Activated naive CD8-positive, alpha-beta T cell treated with anti-CD3 and anti-CD28 coated beads, Interleukin-2, amount 10 ng/mL, durations not matched to agents 7 days and 5 days (primary cell): ENCODE measurements around the gene CREM. TPM values are rescaled to one million over a fixed set of nuclear protein-coding genes. Genes with fewer than 3 reads are reported as not detected.
"Not testable (repeated sequence)": the region's sequence is repeated elsewhere in the genome, so short reads cannot be mapped to it uniquely, and the experiment has no call there.

Source experiments
- ATAC-seq: fragments of 150-1000 bp; cut with Tn5 transposase; one replicate; pipeline ENCODE4 v1.10.0; 2021; ENCODE audit warnings: low read depth, moderate library complexity
- POLR2A ChIA-PET: fragments of 350-600 bp; sonication (Branson Sonifier 250); formaldehyde crosslinking; loops from one replicate; lab custom pipeline; 2021; ENCODE audit warnings: antibody characterized with exemption; lab: Charles Lee
- DNase-seq: peaks from one replicate; pipeline ENCODE4 v3.0.0; 2021
- H3K27ac Mint-ChIP-seq: one replicate; pipeline ENCODE4 v1.8.0; 2022; ENCODE audit warnings: mild to moderate bottlenecking, mixed read lengths
- H3K27me3 Mint-ChIP-seq: one replicate; pipeline ENCODE4 v1.8.0; 2022; ENCODE audit warnings: mild to moderate bottlenecking, moderate library complexity, mixed read lengths
- H3K36me3 Mint-ChIP-seq: one replicate; pipeline ENCODE4 v1.8.0; 2021; ENCODE audit warnings: mild to moderate bottlenecking, mixed read lengths
- H3K4me1 Mint-ChIP-seq: one replicate; pipeline ENCODE4 v1.8.0; 2021; ENCODE audit warnings: mixed read lengths
- H3K4me3 Mint-ChIP-seq: one replicate; pipeline ENCODE4 v1.8.0; 2022; ENCODE audit warnings: mild to moderate bottlenecking, moderate library complexity, mixed read lengths
- H3K9me3 Mint-ChIP-seq: one replicate; pipeline ENCODE4 v1.8.0; 2021; ENCODE audit warnings: mixed read lengths
- total RNA-seq, 2 experiments: library from RNA; stranded (reverse); gene quantifications; one replicate each; pipeline ENCODE4 v1.2.3, GENCODE V29; 2021

The CREM gene
- total RNA-seq, 2 experiments from 2014 or later: 78.6 to 86.5 TPM

DNA sequence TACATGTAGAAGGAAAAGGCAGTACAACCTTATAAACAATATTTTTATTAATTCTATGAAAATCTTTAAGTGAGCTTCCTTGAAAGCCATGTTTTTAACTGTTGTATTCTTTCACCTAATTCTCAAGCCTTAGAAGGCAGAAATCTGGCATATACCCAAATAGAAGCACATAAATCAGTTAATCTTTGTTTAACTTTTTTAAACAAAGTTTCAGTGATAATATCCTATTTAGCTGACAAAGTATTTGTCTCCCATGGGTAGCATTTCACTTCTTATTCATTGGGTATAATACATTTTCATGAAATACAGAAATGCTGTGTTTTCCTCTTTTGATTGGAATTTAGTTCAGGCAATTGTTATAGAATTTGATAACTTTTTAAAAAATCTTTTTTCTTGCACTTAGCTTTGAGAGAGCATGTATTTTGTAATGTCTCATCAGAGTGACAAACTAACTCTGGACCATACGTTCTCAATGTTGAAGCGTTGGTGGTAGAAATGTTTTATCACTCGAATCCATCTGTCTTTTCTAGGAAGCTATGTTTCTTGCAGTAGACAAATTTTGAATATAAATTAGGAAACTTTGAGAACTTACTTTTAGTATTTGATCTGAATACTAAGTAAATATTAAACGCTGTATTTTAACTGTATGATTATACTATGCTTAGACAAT is 78.1 kb downstream of the CREM start:
- H3K27me3 Mint-ChIP-seq: no peaks in the 10 kb centered on the region

DNA sequence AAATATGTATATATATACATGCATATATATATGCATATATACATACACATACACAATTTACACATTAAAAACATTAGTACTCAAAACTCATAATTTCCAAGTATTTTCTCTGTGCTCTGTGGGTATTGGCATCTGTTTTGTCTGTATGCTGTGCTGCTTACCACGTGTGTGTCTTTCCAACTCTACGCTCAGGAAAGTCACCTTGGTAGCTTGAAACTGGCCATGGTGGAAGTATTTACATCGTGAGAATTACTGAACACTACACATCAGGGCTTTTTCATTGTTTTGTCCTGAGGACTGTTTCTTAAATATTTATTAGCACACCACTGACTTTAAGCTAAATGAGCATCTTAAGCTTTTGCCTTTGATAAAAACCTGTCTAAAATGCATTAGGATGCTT is 79.6 kb downstream of the CREM start:
- ATAC-seq (no peak), DNase-seq (no peak)
- H3K4me3 Mint-ChIP-seq: no peak overlapping the region
- POLR2A ChIA-PET: interaction anchor here (0.9 to 7.4 kb wide), 3 partner anchors 10 to 80 kb away, joined by 5 to 99 read pairs (median 9); partner anchors contain the start of gene CREM
- peaks cover 43% of the 10 kb centered on the region for H3K36me3 Mint-ChIP-seq
- no peaks in the 10 kb centered on the region for H3K9me3 Mint-ChIP-seq
- H3K27ac Mint-ChIP-seq: peak overlapping the region; percentile 2
- peaks cover 67% of the 10 kb centered on the region for H3K4me1 Mint-ChIP-seq
- H3K27me3 Mint-ChIP-seq: no peaks in the 10 kb centered on the region

More for the DNA sequence above, 78.1 kb downstream of the CREM start:
- ATAC-seq (no peak), DNase-seq (no peak)
- Mint-ChIP-seq H3K9me3 (no peaks in the 10 kb centered on the region), H3K36me3 (peaks cover 35% of the 10 kb centered on the region), H3K27ac (peak overlapping the region; percentile 45), H3K4me3 (no peak overlapping the region), H3K4me1 (peaks cover 63% of the 10 kb centered on the region)
- POLR2A ChIA-PET: interaction anchor here (0.7 to 7.4 kb wide), 6 partner anchors 8 to 85 kb away, joined by 3 to 99 read pairs (median 5); partner anchors contain the start of gene CREM

DNA sequence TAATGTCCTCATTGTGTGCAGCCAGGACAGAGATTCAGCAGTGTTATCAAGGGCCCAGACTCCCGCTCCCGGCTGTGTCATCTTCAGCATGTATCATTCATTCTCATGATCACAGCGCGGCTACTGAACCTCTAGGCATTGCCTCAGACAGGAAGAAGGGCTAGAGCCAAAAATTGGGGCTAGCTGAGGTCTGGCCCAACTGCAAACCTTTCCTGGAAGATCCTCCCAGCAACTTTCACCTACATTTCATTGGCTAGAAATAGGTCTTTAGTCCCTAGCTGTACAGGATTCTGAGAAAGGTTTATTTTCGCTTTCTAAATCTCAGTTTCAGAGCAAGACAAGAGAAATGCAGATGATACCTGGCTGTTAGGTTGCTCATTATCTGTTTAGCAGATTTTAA is 81.9 kb downstream of the CREM start:
- Mint-ChIP-seq H3K27ac (peak overlapping the region; percentile 94), H3K4me3 (peak overlapping the region; percentile 81), H3K36me3 (peaks cover 47% of the 10 kb centered on the region), H3K27me3 (no peaks in the 10 kb centered on the region), H3K4me1 (peaks cover 56% of the 10 kb centered on the region), H3K9me3 (no peaks in the 10 kb centered on the region)
- ATAC-seq: peak; percentile 94
- peak; percentile 60 for DNase-seq
- POLR2A ChIA-PET: interaction anchor here (1.1 to 11.4 kb wide), 6 partner anchors 9 to 79 kb away, joined by 3 to 155 read pairs (median 11); partner anchors contain the start of gene CREM

DNA sequence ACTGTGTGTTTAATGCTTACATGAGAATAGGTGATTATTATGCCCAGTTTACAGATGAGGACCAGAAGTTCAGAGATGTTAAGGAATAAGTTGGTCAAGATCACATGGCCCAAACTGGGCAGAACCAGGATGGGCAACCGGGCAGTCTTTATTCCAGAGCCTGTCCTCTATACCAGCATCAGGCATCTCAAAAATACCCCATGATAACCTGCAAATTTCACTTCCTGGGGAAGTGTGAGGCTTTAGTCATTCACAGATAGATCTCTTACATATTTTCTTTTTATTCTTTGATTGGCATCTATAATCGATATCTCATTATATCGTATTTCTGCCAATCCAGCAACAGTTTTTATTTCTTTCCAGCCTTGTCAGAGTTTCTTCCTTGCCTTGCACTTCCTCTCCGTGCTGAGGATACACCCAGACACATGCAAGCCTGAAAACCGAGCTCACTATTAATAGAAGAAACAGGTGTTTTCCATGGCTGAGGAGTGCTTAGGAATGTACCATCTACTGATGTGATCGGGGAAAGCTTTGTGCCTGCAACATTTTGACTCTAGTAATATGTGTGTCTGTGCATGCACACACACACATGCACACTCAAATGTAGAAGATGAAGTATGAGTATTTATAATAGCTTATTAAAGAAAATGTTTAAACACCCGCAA is 82.4 kb downstream of the CREM start:
- Mint-ChIP-seq H3K27ac (peak overlapping the region; percentile 94), H3K36me3 (peaks cover 45% of the 10 kb centered on the region), H3K9me3 (no peaks in the 10 kb centered on the region), H3K4me1 (peaks cover 54% of the 10 kb centered on the region), H3K4me3 (peak overlapping the region; percentile 81), H3K27me3 (no peaks in the 10 kb centered on the region)
- DNase-seq: no peak
- peak; percentile 7 for ATAC-seq
- POLR2A ChIA-PET: interaction anchor here (0.7 to 11.4 kb wide), 7 partner anchors 8 to 119 kb away, joined by 3 to 155 read pairs (median 10); partner anchors contain the start of gene CREM

DNA sequence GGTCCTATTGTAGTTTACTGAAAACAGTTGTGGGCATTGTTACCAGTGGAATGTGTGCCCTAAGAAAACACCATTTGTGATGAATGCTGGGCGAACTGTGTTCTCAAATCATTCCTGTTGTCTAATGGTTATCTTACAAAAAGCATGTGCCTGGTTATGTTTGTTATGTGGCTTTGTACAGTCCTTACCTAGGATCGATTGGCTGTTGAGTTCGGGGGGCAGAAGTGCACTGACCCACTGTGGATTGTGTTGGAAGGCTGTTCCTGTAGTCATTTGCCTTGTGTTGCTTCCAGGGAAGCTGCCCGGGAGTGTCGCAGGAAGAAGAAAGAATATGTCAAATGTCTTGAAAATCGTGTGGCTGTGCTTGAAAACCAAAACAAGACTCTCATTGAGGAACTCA is 84.3 kb downstream of the CREM start:
- POLR2A ChIA-PET: interaction anchor here (1.0 to 11.4 kb wide), 3 partner anchors 14 to 81 kb away, joined by 3 to 155 read pairs (median 5); partner anchors contain the start of gene CREM
- H3K27me3 Mint-ChIP-seq: no peaks in the 10 kb centered on the region
- no peaks in the 10 kb centered on the region for H3K9me3 Mint-ChIP-seq
- H3K4me1 Mint-ChIP-seq: peaks cover 46% of the 10 kb centered on the region
- DNase-seq: no peak
- no peak overlapping the region for H3K4me3 Mint-ChIP-seq
- peaks cover 41% of the 10 kb centered on the region for H3K36me3 Mint-ChIP-seq
- ATAC-seq: no peak
- H3K27ac Mint-ChIP-seq: peak overlapping the region; percentile 49

DNA sequence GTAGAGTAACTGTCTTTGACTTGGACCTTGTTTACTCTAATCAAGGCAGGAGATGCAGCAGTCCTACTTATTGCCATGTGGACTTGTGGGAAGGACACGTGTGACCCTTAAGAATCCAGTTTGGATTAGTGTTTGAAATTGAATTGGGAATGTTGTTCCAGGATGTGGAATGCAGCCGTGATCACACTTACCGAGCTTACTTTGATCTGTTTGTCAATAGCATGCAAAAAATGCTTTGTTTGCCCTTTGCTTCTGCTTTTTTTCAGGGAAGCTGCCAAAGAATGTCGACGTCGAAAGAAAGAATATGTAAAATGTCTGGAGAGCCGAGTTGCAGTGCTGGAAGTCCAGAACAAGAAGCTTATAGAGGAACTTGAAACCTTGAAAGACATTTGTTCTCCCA is 84.7 kb downstream of the CREM start:
- H3K27ac Mint-ChIP-seq: no peak overlapping the region
- peaks cover 41% of the 10 kb centered on the region for H3K36me3 Mint-ChIP-seq
- no peak overlapping the region for H3K4me3 Mint-ChIP-seq
- DNase-seq (no peak), ATAC-seq (no peak)
- peaks cover 48% of the 10 kb centered on the region for H3K4me1 Mint-ChIP-seq
- POLR2A ChIA-PET: interaction anchor here (1.0 to 11.4 kb wide), 3 partner anchors 14 to 82 kb away, joined by 3 to 155 read pairs (median 5); partner anchors contain the start of gene CREM
- no peaks in the 10 kb centered on the region for H3K27me3 Mint-ChIP-seq
- H3K9me3 Mint-ChIP-seq: no peaks in the 10 kb centered on the region

DNA sequence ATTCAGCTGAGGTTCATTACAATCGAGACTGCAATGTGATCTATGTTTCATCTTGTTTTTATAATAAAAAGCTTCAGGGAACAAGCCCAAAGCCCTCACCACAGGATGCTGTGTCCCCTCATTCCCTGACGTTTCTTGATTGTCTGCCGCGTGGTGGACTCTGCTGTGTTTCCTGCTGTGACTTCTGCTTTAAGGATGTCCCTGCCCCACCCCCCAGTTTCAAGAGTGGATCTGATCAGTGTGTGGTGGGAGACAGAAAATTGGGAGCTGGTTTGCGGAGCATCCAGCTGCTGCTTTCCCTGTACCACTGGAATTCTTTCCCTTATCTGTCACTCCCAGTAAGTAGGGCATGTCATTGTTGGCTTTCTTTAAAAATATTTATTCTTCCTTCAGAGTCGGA is 86.2 kb downstream of the CREM start:
- no peak overlapping the region for H3K27ac Mint-ChIP-seq
- H3K4me1 Mint-ChIP-seq: peaks cover 51% of the 10 kb centered on the region
- peaks cover 33% of the 10 kb centered on the region for H3K36me3 Mint-ChIP-seq
- no peaks in the 10 kb centered on the region for H3K9me3 Mint-ChIP-seq
- H3K27me3 Mint-ChIP-seq: no peaks in the 10 kb centered on the region
- ATAC-seq: no peak
- POLR2A ChIA-PET: interaction anchor here (11.4 kb wide), 1 partner anchor 83 kb away, joined by 155 read pairs; the partner anchor contains the start of gene CREM
- no peak overlapping the region for H3K4me3 Mint-ChIP-seq
- DNase-seq: no peak

DNA sequence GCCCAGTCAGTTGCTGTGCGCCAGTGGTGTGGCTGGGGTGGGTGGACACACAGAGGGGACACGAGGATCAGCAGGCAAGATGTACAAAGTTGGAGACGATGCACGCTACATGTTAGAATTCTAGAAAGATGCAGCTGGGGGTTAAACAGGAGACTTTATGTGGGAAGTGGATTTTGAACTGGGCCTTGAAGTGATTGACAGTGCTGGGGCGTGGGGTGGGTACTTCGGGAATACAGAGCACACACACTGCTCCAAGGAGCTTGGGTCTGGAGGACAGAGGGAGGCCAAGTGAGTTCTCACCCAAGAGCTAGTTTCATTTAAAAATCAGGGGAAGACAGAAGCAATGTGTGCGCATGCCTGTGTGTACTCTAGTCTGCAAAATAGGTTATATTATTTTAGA is 87.1 kb downstream of the CREM start:
- ATAC-seq (no peak), DNase-seq (no peak)
- Mint-ChIP-seq H3K27ac (peak overlapping the region; percentile 49), H3K4me1 (peaks cover 53% of the 10 kb centered on the region), H3K27me3 (no peaks in the 10 kb centered on the region), H3K36me3 (peaks cover 31% of the 10 kb centered on the region), H3K9me3 (no peaks in the 10 kb centered on the region), H3K4me3 (no peak overlapping the region)
- POLR2A ChIA-PET: interaction anchor here (0.9 to 11.4 kb wide), 3 partner anchors 14 to 84 kb away, joined by 4 to 155 read pairs (median 9); partner anchors contain the start of gene CREM

DNA sequence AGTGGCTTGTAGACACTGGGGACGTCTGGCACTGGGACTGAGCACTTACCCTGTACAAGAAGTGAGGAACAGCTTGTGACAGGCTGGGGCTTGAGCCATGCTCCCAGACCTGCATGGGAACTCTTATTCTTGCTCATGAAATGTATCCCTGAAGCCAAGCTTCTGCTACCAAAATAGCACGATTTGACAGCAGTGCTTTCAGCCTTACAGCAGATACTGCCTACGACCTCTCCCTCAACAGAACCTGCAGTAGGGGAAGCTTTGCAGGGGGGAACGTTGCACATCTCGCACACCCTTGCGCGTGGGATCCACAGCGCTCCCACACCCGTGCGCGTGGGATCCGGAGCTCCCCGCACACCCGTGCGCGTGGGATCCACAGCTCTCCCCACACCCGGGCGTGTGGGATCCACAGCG is 88.0 kb downstream of the CREM start:
- POLR2A ChIA-PET: interaction anchor here (0.7 to 11.4 kb wide), 4 partner anchors 10 to 85 kb away, joined by 3 to 155 read pairs (median 6); partner anchors contain the start of gene CREM
- Mint-ChIP-seq H3K27me3 (no peaks in the 10 kb centered on the region), H3K27ac (no peak overlapping the region), H3K9me3 (no peaks in the 10 kb centered on the region), H3K36me3 (peaks cover 24% of the 10 kb centered on the region), H3K4me1 (peaks cover 48% of the 10 kb centered on the region), H3K4me3 (no peak overlapping the region)
- no peak for DNase-seq
- no peak for ATAC-seq

DNA sequence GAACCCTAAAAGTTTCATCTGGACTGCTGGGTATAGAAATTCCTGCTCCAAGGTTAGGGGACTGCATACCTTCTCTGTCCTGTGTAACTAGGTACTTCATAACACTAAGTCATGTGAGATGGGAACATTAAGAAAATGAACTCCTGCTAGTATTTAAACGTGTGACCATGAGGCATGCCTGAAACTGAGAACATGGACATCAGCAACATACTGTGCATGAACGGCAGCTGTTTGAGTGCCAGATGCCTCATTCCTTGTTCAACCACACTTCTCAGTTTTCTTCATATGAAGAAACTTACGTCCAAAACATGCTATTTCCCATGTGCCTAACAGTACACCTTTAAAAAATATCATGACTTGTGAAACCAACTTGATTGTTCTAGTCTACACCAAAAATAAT is 88.5 kb downstream of the CREM start:
- no peak for DNase-seq
- peaks cover 23% of the 10 kb centered on the region for H3K36me3 Mint-ChIP-seq
- H3K4me1 Mint-ChIP-seq: peaks cover 43% of the 10 kb centered on the region
- H3K9me3 Mint-ChIP-seq: no peaks in the 10 kb centered on the region
- H3K27me3 Mint-ChIP-seq: peaks cover 1% of the 10 kb centered on the region
- no peak for ATAC-seq
- H3K4me3 Mint-ChIP-seq: no peak overlapping the region
- POLR2A ChIA-PET: interaction anchor here (0.7 to 11.4 kb wide), 3 partner anchors 10 to 86 kb away, joined by 3 to 155 read pairs (median 9); partner anchors contain the start of gene CREM
- no peak overlapping the region for H3K27ac Mint-ChIP-seq

DNA sequence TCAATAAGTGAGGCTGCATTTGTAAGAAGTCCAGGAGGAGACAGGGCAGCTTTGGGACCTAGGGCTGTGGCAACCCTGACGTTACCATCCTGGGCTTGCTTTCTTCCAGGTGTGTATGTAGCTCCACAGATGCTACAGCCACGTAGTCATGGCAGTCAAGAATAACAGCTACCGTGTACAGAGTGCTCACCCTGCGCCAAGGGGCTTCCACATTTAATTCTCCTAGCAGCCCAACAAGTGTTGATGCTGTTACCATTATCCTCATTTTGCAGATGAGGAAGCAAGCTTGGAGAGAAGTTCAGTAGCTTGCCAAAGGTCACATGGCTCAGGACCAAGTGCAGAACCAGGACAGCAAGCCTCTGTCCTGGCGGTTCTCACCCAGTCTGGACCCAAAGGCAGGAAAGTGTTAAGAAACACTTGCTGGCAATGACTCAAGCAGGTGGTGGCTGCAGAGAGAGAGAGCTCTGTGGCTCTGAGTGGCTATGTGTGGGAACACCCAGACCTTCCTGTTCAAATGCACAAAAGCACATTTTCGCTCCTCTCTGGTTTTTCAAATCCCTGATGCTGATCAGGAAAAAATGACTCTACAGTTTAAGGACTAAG is 89.8 kb downstream of the CREM start:
- no peak for DNase-seq
- peak; percentile 66 for ATAC-seq
- Mint-ChIP-seq H3K27me3 (peaks cover 4% of the 10 kb centered on the region), H3K36me3 (peaks cover 14% of the 10 kb centered on the region), H3K9me3 (no peaks in the 10 kb centered on the region), H3K4me3 (peak overlapping the region; percentile 48), H3K27ac (peak overlapping the region; percentile 80), H3K4me1 (peaks cover 33% of the 10 kb centered on the region)
- POLR2A ChIA-PET: interaction anchor here (0.9 to 11.4 kb wide), 6 partner anchors 8 to 127 kb away, joined by 3 to 155 read pairs (median 10); partner anchors contain the start of genes CREM and CUL2

DNA sequence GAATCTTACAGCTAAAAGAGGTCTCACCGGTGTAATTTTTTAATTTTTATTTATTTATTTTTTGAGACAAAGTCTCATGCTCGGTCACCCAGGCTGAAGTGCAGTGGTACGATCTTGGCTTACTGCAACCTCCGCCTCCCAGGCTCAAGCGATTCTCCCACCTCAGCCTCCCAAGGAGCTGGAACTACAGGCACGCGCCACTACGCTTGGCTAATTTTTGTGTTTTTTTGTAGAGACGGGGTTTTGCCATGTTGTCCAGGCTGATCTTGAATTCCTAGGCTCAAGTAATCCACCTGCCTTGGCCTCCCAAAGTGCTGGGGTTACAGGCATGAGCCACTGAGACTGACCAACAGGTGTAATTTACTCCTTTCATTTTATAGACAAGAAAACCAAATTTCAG is 90.3 kb downstream of the CREM start:
- H3K27me3 Mint-ChIP-seq, H3K36me3 Mint-ChIP-seq, ATAC-seq, DNase-seq, H3K9me3 Mint-ChIP-seq: not testable (repeated sequence)
- POLR2A ChIA-PET: interaction anchor here (0.9 to 11.4 kb wide), 7 partner anchors 8 to 127 kb away, joined by 3 to 155 read pairs (median 4); partner anchors contain the start of genes CREM and CUL2
- Mint-ChIP-seq H3K27ac (peak overlapping the region; percentile 80), H3K4me3 (peak overlapping the region; percentile 48), H3K4me1 (peaks cover 31% of the 10 kb centered on the region)
